Effector CD4-positive, alpha-beta T cell (primary cell): ENCODE results near the gene C4orf50.
"Not testable (repeated sequence)": the region's sequence is repeated elsewhere in the genome, so short reads cannot be mapped to it uniquely, and the experiment has no call there.

Experiments
- DNase-seq: peaks from one replicate; pipeline ENCODE4 v3.0.0-alpha.2; 2020

C4orf50 gene

GRCh38 chr4:5887011-5887360 lies 131.2 kb downstream of the C4orf50 start:
- no peak for DNase-seq

- no peak for DNase-seq
Observed at GRCh38 chr4:5885733-5886132, 132.5 kb downstream of the C4orf50 start.

GRCh38 chr4:5884796-5885195 lies 133.4 kb downstream of the C4orf50 start:
- DNase-seq, result no peak

GRCh38 chr4:5883916-5884315 lies 134.3 kb downstream of the C4orf50 start:
- no peak for DNase-seq

GRCh38 chr4:5882947-5883346 lies 135.3 kb downstream of the C4orf50 start:
- DNase-seq, result no peak

- DNase-seq, result no peak
Observed at GRCh38 chr4:5881340-5881739, 136.9 kb downstream of the C4orf50 start.

GRCh38 chr4:5878359-5878758 lies 139.9 kb downstream of the C4orf50 start:
- no peak for DNase-seq

GRCh38 chr4:5877392-5877791 lies 140.8 kb downstream of the C4orf50 start:
- DNase-seq, result no peak

- DNase-seq, result no peak
Observed at GRCh38 chr4:5874811-5875449, 143.3 kb downstream of the C4orf50 start.

GRCh38 chr4:5870701-5871100 lies 147.5 kb downstream of the C4orf50 start:
- no peak for DNase-seq

GRCh38 chr4:5869966-5870619 lies 148.1 kb downstream of the C4orf50 start:
- DNase-seq, result no peak

- DNase-seq, result no peak
Observed at GRCh38 chr4:5867866-5868265, 150.4 kb downstream of the C4orf50 start.

GRCh38 chr4:5866841-5867813 lies 151.1 kb downstream of the C4orf50 start:
- no peak for DNase-seq

- DNase-seq, result no peak
Observed at GRCh38 chr4:5865896-5866599, 152.2 kb downstream of the C4orf50 start.

GRCh38 chr4:5863461-5864113 lies 154.6 kb downstream of the C4orf50 start:
- no peak for DNase-seq

GRCh38 chr4:5858020-5858769 lies 160.0 kb downstream of the C4orf50 start:
- DNase-seq, result no peak

GRCh38 chr4:5857199-5857598 lies 161.0 kb downstream of the C4orf50 start:
- DNase-seq, result no peak

- not testable (repeated sequence) for DNase-seq
Observed at GRCh38 chr4:5856362-5856761, 161.9 kb downstream of the C4orf50 start.

- DNase-seq, result no peak
Observed at GRCh38 chr4:5854929-5855328, 163.3 kb downstream of the C4orf50 start.

GRCh38 chr4:5852523-5853202 lies 165.6 kb downstream of the C4orf50 start:
- no peak for DNase-seq
